ENCODE data around the gene MICU1.
A peak's percentile ranks its signal among the peaks of the same experiment; 100 is the strongest.

DNA sequence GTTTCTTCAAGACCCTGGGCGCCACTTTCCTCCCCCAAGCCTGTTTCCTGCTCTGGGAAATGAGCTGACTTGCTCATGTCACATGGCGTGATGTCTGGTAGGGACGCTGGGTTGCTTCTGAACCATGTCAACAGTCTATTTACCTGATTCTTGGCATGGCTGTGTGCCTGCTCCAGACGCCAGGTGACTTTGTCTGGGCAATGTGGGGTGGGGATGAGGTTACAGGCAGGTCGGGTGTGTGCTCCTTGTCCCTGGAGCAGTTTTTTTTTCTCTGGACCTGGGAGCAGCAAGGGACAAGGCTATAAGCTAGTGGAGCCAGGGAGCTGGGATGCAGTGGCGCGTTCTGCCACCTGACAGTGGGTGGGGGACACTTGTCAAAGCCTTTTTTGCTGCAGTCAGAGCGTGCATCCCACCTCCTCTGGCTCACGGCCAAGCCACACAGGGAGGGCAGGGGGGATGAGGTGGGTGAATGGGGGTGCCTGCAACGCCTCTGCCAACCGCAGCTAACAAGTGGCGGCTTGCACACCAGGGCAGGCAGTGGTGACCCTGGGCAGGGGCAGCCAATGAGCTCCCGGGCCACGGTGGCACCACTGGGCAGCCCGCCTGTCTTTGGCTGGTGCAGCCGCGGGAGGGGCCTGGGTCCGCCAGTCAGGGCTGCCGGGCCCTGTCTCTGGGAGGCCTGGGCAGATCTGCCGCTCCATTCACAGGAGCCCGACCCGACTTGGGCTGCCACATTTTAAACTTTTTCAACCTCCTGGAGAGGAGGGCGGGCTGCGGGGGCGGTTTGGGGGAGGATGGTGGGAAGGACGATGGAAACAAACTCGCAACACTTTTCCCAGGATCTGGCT lies 294.1 kb downstream of the MICU1 start:
- TF ChIP-seq POLR2AphosphoS5 (IDR thresholded peaks at IDR 0.05; ENCODE audit: insufficient read depth in 1 of 2, low read depth in 1 of 2), result peak in 1 of 2 donors; percentile 74
- TF ChIP-seq, protein P1, sequence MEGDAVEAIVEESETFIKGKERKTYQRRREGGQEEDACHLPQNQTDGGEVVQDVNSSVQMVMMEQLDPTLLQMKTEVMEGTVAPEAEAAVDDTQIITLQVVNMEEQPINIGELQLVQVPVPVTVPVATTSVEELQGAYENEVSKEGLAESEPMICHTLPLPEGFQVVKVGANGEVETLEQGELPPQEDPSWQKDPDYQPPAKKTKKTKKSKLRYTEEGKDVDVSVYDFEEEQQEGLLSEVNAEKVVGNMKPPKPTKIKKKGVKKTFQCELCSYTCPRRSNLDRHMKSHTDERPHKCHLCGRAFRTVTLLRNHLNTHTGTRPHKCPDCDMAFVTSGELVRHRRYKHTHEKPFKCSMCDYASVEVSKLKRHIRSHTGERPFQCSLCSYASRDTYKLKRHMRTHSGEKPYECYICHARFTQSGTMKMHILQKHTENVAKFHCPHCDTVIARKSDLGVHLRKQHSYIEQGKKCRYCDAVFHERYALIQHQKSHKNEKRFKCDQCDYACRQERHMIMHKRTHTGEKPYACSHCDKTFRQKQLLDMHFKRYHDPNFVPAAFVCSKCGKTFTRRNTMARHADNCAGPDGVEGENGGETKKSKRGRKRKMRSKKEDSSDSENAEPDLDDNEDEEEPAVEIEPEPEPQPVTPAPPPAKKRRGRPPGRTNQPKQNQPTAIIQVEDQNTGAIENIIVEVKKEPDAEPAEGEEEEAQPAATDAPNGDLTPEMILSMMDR (IDR thresholded peaks at IDR 0.05), result peak in 1 of 3 experiments; percentile 21
